ENCODE results near the gene H3-3A.

H3-3A gene

DNA sequence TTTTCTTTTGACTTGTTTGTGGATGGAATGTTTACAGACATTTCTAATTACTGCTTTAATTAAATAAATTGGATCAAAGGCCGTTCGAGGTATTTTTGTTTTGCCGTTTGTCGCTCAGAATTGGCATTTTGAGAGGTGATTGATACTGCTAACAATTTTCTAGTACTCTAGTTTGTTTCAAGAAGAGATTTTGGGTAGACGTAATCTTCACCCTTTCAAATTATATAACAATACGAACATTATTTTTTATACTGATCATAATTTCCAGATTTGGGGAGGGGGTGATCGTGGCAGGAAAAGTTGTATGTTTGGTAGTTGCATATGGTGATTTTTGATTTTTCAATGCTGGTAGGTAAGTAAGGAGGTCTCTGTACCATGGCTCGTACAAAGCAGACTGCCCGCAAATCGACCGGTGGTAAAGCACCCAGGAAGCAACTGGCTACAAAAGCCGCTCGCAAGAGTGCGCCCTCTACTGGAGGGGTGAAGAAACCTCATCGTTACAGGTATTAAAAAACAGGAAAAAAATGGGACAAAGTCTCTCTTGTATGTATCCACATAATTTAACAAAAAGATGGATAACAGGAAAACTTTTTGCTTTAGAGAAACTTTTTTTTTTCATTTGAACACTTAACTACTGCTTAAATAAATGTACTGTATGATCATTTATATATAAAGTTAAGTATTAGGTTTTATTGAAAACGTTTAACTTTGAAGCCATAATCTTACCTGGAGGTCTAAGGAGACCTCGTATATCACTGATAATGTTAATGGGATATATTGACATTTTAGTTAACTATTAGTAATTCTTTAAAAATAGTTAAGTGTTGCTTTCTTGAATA, 1.7 kb downstream of the H3-3A start:
- Histone ChIP-seq H3K79me1 (ENCODE audit: low read length) (peaks cover 2% of the 10 kb centered on the region), H4K8ac (ENCODE audit: low read depth, low read length) (no peak overlapping the region), H3K18ac (ENCODE audit: low read length) (peak overlapping the region; percentile 100), H3K9ac (ENCODE audit: low read length) (peak overlapping the region; percentile 96), H2BK15ac (replicated peaks; ENCODE audit: low read depth) (no peak overlapping the region), H3K4ac (ENCODE audit: low read depth, low read length) (peak overlapping the region; percentile 92), H3K27ac (ENCODE audit: low read depth, low read length) (peak overlapping the region; percentile 96), H3K56ac (ENCODE audit: low read length) (peak overlapping the region; percentile 94), H3K4me3 (ENCODE audit: low read length) (peak overlapping the region; percentile 93), H3K4me2 (ENCODE audit: low read length) (peak overlapping the region; percentile 44), H4K5ac (ENCODE audit: low read length) (no peak overlapping the region), H3K36me3 (ENCODE audit: control insufficient read depth, insufficient read depth, low read length) (peaks cover 11% of the 10 kb centered on the region), H3K27me3 (ENCODE audit: insufficient read depth, low read length, poor library complexity) (no peaks in the 10 kb centered on the region), H2AK5ac (ENCODE audit: low read length) (no peak overlapping the region), H2BK120ac (ENCODE audit: low read depth, low read length) (no peak overlapping the region), H3K23ac (ENCODE audit: low read length) (no peak overlapping the region), H2BK5ac (ENCODE audit: low read length) (no peak overlapping the region), H3K79me2 (ENCODE audit: control insufficient read depth, insufficient read depth, low read length) (peaks cover 54% of the 10 kb centered on the region), H3K4me1 (ENCODE audit: control insufficient read depth, low read depth, low read length) (peaks cover 6% of the 10 kb centered on the region)
- DNase-seq: peak; percentile 44
- WGBS (ENCODE audit: extremely low coverage, insufficient coverage, low lambda C conversion rate): no CpG with 5 or more reads among the region's 17 CpGs

DNA sequence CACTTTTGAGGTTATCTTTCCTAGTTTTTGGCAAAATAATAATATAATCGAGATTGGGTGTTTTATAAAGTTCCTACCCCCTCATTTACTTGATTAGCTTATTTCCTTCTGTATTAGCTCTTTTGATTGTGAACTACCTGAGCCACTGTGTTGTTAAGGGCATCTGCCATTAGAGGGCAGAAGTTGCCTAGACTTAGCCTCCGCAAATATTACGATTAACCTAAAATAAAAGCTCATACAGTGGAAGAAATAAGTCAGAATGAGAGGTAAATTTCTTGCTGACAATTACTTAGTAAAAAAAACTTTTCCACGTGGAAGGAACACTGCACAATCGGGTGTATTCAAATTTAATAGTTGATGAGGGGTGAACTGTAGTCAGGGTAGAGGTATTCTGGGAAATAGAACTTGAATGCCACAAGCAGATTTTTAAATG, 2.3 kb downstream of the H3-3A start:
- peak overlapping the region; percentile 59 for H3K4me2 ChIP-seq (ENCODE audit: low read length)
- peaks cover 2% of the 10 kb centered on the region for H3K79me1 ChIP-seq (ENCODE audit: low read length)
- peaks cover 6% of the 10 kb centered on the region for H3K4me1 ChIP-seq (ENCODE audit: control insufficient read depth, low read depth, low read length)
- no peak overlapping the region for H2AK5ac ChIP-seq (ENCODE audit: low read length)
- DNase-seq: peak; percentile 73
- H3K79me2 ChIP-seq (ENCODE audit: control insufficient read depth, insufficient read depth, low read length): peaks cover 56% of the 10 kb centered on the region
- no peaks in the 10 kb centered on the region for H3K27me3 ChIP-seq (ENCODE audit: insufficient read depth, low read length, poor library complexity)
- peak overlapping the region; percentile 18 for H3K56ac ChIP-seq (ENCODE audit: low read length)
- H3K18ac ChIP-seq (ENCODE audit: low read length): no peak overlapping the region
- no peak overlapping the region for H2BK120ac ChIP-seq (ENCODE audit: low read depth, low read length)
- WGBS (ENCODE audit: extremely low coverage, insufficient coverage, low lambda C conversion rate): no CpG with 5 or more reads among the region's 5 CpGs
- H4K8ac ChIP-seq (ENCODE audit: low read depth, low read length): no peak overlapping the region
- no peak overlapping the region for H2BK5ac ChIP-seq (ENCODE audit: low read length)
- H3K4ac ChIP-seq (ENCODE audit: low read depth, low read length): no peak overlapping the region
- H3K23ac ChIP-seq (ENCODE audit: low read length): no peak overlapping the region
- peaks cover 11% of the 10 kb centered on the region for H3K36me3 ChIP-seq (ENCODE audit: control insufficient read depth, insufficient read depth, low read length)
- H2BK15ac ChIP-seq (replicated peaks; ENCODE audit: low read depth): no peak overlapping the region
- peak overlapping the region; percentile 8 for H3K4me3 ChIP-seq (ENCODE audit: low read length)
- H3K27ac ChIP-seq (ENCODE audit: low read depth, low read length): no peak overlapping the region
- no peak overlapping the region for H4K5ac ChIP-seq (ENCODE audit: low read length)
- H3K9ac ChIP-seq (ENCODE audit: low read length): peak overlapping the region; percentile 58

DNA sequence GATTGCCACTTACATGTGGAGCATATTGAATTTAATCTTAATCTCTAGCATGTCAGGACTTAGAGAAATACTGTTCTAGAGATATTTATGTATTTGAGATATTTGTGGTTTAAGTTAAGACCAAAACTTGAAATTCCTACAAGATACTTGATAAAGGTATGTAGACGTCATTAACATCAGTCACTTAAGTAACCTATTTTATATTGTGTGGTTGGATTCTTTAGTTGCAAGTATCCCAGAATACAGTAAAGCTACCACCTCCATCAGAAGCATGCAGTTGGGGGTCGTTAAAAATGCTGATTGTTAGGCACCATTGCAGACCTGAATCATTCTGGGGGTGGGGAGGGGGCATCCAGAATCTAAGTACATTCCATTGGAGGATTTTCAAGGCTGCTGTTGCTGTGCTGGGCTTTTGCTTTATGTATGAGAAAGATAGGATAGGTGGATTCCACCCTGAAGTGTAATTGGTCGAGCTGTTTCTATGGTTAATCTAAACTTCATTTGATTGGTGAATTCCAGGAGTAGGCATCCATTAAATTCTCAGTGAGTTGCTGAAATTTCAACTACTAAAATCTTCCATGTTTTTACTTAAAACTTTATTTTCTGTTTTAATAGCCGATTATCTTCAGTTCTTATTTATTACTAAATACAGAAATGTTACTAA, 4.0 kb downstream of the H3-3A start:
- DNase-seq: peak; percentile 40

DNA sequence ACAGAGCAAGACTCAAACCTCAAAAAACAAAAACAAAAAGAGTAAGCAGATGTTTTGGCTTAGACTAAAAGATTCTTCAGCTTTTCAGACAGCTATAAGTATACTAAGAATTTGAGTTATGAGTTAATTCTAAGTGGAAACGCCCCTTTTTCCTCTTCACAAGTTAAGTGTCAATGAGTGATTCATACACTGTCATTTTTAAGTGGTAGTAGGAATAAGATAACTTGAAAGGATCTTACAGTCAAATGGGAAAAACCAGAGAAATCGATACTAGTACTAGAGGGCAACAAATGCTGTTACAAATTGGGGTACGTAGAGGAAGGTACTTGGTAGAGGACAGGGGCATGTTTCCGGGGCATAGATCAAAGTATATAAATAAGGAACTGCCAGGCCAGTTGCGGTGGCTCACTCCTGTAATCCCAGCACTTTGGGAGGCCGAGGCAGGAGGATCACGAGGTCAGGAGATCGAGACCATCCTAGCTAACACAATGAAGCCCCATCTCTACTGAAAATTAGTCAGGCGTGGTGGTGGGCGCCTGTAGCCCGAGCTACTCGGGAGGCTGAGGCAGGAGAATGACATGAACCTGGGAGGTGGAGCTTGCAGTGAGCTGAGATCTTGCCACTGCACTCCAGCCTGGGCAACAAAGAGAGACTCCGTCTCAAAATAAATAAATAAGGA, 7.4 kb downstream of the H3-3A start:
- no peaks in the 10 kb centered on the region for H3K27me3 ChIP-seq (ENCODE audit: insufficient read depth, low read length, poor library complexity)
- H3K79me2 ChIP-seq (ENCODE audit: control insufficient read depth, insufficient read depth, low read length): peaks cover 41% of the 10 kb centered on the region
- H3K56ac ChIP-seq (ENCODE audit: low read length): no peak overlapping the region
- H3K36me3 ChIP-seq (ENCODE audit: control insufficient read depth, insufficient read depth, low read length): peaks cover 11% of the 10 kb centered on the region
- no peak overlapping the region for H2BK120ac ChIP-seq (ENCODE audit: low read depth, low read length)
- no peak for DNase-seq
- no CpG with 5 or more reads among the region's 13 CpGs for WGBS (ENCODE audit: extremely low coverage, insufficient coverage, low lambda C conversion rate)
- no peak overlapping the region for H4K8ac ChIP-seq (ENCODE audit: low read depth, low read length)
- H2BK15ac ChIP-seq (replicated peaks; ENCODE audit: low read depth): no peak overlapping the region
- H2BK5ac ChIP-seq (ENCODE audit: low read length): no peak overlapping the region
- H3K4me2 ChIP-seq (ENCODE audit: low read length): no peak overlapping the region
- H3K18ac ChIP-seq (ENCODE audit: low read length): no peak overlapping the region
- H3K4me3 ChIP-seq (ENCODE audit: low read length): no peak overlapping the region
- H3K9ac ChIP-seq (ENCODE audit: low read length): no peak overlapping the region
- no peak overlapping the region for H3K23ac ChIP-seq (ENCODE audit: low read length)
- H3K79me1 ChIP-seq (ENCODE audit: low read length): peaks cover 3% of the 10 kb centered on the region
- peaks cover 5% of the 10 kb centered on the region for H3K4me1 ChIP-seq (ENCODE audit: control insufficient read depth, low read depth, low read length)
- H3K4ac ChIP-seq (ENCODE audit: low read depth, low read length): no peak overlapping the region
- no peak overlapping the region for H3K27ac ChIP-seq (ENCODE audit: low read depth, low read length)
- no peak overlapping the region for H4K5ac ChIP-seq (ENCODE audit: low read length)
- H2AK5ac ChIP-seq (ENCODE audit: low read length): no peak overlapping the region

More for the DNA sequence above, 4.0 kb downstream of the H3-3A start:
- Histone ChIP-seq H3K79me2 (ENCODE audit: control insufficient read depth, insufficient read depth, low read length) (peaks cover 60% of the 10 kb centered on the region), H3K9ac (ENCODE audit: low read length) (peak overlapping the region; percentile 44), H2BK5ac (ENCODE audit: low read length) (no peak overlapping the region), H3K79me1 (ENCODE audit: low read length) (peaks cover 3% of the 10 kb centered on the region), H2AK5ac (ENCODE audit: low read length) (no peak overlapping the region), H3K56ac (ENCODE audit: low read length) (no peak overlapping the region), H4K8ac (ENCODE audit: low read depth, low read length) (no peak overlapping the region), H3K4me2 (ENCODE audit: low read length) (no peak overlapping the region), H3K4me3 (ENCODE audit: low read length) (no peak overlapping the region), H3K27ac (ENCODE audit: low read depth, low read length) (no peak overlapping the region), H2BK120ac (ENCODE audit: low read depth, low read length) (no peak overlapping the region), H3K4ac (ENCODE audit: low read depth, low read length) (no peak overlapping the region), H3K18ac (ENCODE audit: low read length) (no peak overlapping the region), H3K27me3 (ENCODE audit: insufficient read depth, low read length, poor library complexity) (no peaks in the 10 kb centered on the region), H2BK15ac (replicated peaks; ENCODE audit: low read depth) (no peak overlapping the region), H4K5ac (ENCODE audit: low read length) (no peak overlapping the region), H3K4me1 (ENCODE audit: control insufficient read depth, low read depth, low read length) (peaks cover 5% of the 10 kb centered on the region), H3K23ac (ENCODE audit: low read length) (no peak overlapping the region), H3K36me3 (ENCODE audit: control insufficient read depth, insufficient read depth, low read length) (peaks cover 11% of the 10 kb centered on the region)
- no CpG with 5 or more reads among the region's 4 CpGs for WGBS (ENCODE audit: extremely low coverage, insufficient coverage, low lambda C conversion rate)

DNA sequence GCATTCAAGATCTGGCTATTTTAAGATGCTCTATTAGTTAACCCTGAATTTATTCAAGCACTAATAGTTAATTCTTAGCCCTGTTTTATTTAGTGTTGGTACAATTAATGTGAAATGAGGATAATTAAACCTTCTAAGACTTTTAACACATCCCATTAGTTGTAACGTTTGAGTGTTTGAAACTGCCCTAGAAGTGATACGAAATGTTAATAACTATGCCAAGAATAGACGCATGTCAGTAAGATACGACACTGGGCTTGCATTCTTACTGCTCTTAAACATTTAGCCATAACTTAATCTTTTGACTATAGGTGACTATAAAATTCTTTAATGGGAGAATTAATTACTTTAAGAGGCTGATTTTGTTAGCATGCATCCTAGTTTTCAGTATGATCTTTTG, 9.8 kb downstream of the H3-3A start:
- Histone ChIP-seq H4K5ac (ENCODE audit: low read length) (no peak overlapping the region), H3K56ac (ENCODE audit: low read length) (no peak overlapping the region), H2BK120ac (ENCODE audit: low read depth, low read length) (no peak overlapping the region), H3K18ac (ENCODE audit: low read length) (no peak overlapping the region), H3K9ac (ENCODE audit: low read length) (no peak overlapping the region), H4K8ac (ENCODE audit: low read depth, low read length) (no peak overlapping the region), H3K4ac (ENCODE audit: low read depth, low read length) (no peak overlapping the region), H3K79me2 (ENCODE audit: control insufficient read depth, insufficient read depth, low read length) (peaks cover 21% of the 10 kb centered on the region), H3K27me3 (ENCODE audit: insufficient read depth, low read length, poor library complexity) (no peaks in the 10 kb centered on the region), H3K23ac (ENCODE audit: low read length) (no peak overlapping the region), H2BK15ac (replicated peaks; ENCODE audit: low read depth) (no peak overlapping the region), H3K4me1 (ENCODE audit: control insufficient read depth, low read depth, low read length) (no peaks in the 10 kb centered on the region), H3K4me3 (ENCODE audit: low read length) (no peak overlapping the region), H2AK5ac (ENCODE audit: low read length) (no peak overlapping the region), H3K27ac (ENCODE audit: low read depth, low read length) (no peak overlapping the region), H3K79me1 (ENCODE audit: low read length) (peaks cover 3% of the 10 kb centered on the region), H3K36me3 (ENCODE audit: control insufficient read depth, insufficient read depth, low read length) (peaks cover 4% of the 10 kb centered on the region), H3K4me2 (ENCODE audit: low read length) (no peak overlapping the region), H2BK5ac (ENCODE audit: low read length) (no peak overlapping the region)
- no CpG with 5 or more reads among the region's 4 CpGs for WGBS (ENCODE audit: extremely low coverage, insufficient coverage, low lambda C conversion rate)
- DNase-seq: no peak

Measured in mesendoderm (in vitro differentiated cells).